Metanephros (tissue), 1 donor: ENCODE measurements around the gene SLPI. TPM values are rescaled to one million over a fixed set of nuclear protein-coding genes. Genes with fewer than 3 reads are reported as not detected.

ENCODE experiments used
- total RNA-seq: library from RNA; depleted of rRNA; stranded (reverse); fragments of >200 nt; gene quantifications from one replicate; pipeline ENCODE4 v1.2.3, GENCODE V29; 2014

The SLPI gene
- 2.8 TPM for total RNA-seq

GRCh38 chr20:45254383-45255262, at the start of gene SLPI:
Gene SLPI (minus strand): TSS chr20:45254564. CDS start chr20:45254543, 21 bp downstream.

GRCh38 chr20:45221076-45221475, 33.3 kb downstream of the SLPI start, which contains the start of gene SEMG2:
Gene SEMG2 (plus strand): TSS chr20:45221373. CDS start chr20:45221390, 17 bp downstream.

GRCh38 chr20:45206725-45207124, 47.6 kb downstream of the SLPI start, which contains the start of gene SEMG1:
Gene SEMG1 (plus strand): TSS chr20:45207033. CDS start chr20:45207054, 21 bp downstream.

Other genes starting within 250 kb of the SLPI start
- gene KCNS1, start 153.4 kb downstream of the SLPI start, total RNA-seq = 0.76 TPM
- not detected for gene WFDC5, start 139.4 kb downstream of the SLPI start, total RNA-seq
- not detected for gene WFDC12, start 130.1 kb downstream of the SLPI start, total RNA-seq
- gene PI3, start 79.7 kb downstream of the SLPI start, total RNA-seq = not detected
- gene SEMG1, start 47.5 kb downstream of the SLPI start, total RNA-seq = not detected
- gene SEMG2, start 33.2 kb downstream of the SLPI start, total RNA-seq = 0.06 TPM
- gene RBPJL, start 52.3 kb upstream of the SLPI start, total RNA-seq = not detected
- 0.99 TPM for gene MATN4, start 53.7 kb upstream of the SLPI start, total RNA-seq
- 122 TPM for gene SDC4, start 93.9 kb upstream of the SLPI start, total RNA-seq
- 25.3 TPM for gene SYS1, start 108.6 kb upstream of the SLPI start, total RNA-seq
- gene TP53TG5, start 123.8 kb upstream of the SLPI start, total RNA-seq = 0.12 TPM
- gene DBNDD2, start 153.7 kb upstream of the SLPI start, total RNA-seq = 12.9 TPM
- gene PIGT, start 161.6 kb upstream of the SLPI start, total RNA-seq = 45.5 TPM
- gene WFDC2, start 215.2 kb upstream of the SLPI start, total RNA-seq = 77.5 TPM